Measurements from ENCODE around the gene NALCN.

DNA sequence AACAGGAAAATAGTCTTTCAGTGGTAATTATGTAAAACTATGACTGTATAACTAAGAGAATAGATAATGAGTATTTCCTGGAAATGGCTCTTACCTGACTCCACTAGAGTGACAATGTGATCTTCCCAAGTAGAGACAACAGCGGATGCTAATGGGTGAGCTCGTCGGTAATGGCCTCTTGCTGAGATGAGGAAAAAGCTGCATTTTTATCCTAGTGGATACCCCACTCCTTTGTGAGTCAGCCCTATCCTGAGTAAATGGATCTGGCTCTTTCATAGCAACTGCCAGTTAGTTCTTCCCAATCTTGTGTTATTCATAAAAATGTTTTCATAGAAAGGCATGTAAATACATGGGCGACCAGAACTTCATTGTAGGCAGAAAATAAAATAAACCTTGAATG, 299.5 kb downstream of the NALCN start:
- TF ChIP-seq, protein P1, sequence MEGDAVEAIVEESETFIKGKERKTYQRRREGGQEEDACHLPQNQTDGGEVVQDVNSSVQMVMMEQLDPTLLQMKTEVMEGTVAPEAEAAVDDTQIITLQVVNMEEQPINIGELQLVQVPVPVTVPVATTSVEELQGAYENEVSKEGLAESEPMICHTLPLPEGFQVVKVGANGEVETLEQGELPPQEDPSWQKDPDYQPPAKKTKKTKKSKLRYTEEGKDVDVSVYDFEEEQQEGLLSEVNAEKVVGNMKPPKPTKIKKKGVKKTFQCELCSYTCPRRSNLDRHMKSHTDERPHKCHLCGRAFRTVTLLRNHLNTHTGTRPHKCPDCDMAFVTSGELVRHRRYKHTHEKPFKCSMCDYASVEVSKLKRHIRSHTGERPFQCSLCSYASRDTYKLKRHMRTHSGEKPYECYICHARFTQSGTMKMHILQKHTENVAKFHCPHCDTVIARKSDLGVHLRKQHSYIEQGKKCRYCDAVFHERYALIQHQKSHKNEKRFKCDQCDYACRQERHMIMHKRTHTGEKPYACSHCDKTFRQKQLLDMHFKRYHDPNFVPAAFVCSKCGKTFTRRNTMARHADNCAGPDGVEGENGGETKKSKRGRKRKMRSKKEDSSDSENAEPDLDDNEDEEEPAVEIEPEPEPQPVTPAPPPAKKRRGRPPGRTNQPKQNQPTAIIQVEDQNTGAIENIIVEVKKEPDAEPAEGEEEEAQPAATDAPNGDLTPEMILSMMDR (conservative IDR thresholded peaks at IDR 0.05 in 1 of 2, IDR thresholded peaks at IDR 0.05 in 1 of 2; ENCODE audit: low read depth in 1 of 2, low read length in 2 of 2): no peak
- TF ChIP-seq EZH2 (IDR thresholded peaks at IDR 0.05; ENCODE audit: low read length, missing control alignments): no peak

Data from fibroblast of lung (primary cell).